A549 (cell line): Measurements from ENCODE around the gene CEPT1. TPM values are rescaled to one million over a fixed set of nuclear protein-coding genes. Genes with fewer than 3 reads are reported as not detected.

Experiments used
- ATAC-seq, 2 experiments: fragments of 200-7000 bp in 1 of 2; fragments of >200 bp in 1 of 2; cut with Nextera tagmentation in 1 of 2; cut with Tn5 transposase in 1 of 2; 3 replicates each; pipeline versions ENCODE4 v1.8.0 to v1.9.1; 2018 to 2020; ENCODE audit warnings: mild to moderate bottlenecking in 1 of 2, moderate library complexity in 1 of 2
- CTCF ChIA-PET: fragments of 300-600 bp; sonication (Branson Sonifier 250); formaldehyde crosslinking; extraction: SDS; loops from one replicate; lab custom pipeline; 2021; ENCODE audit warnings: antibody characterized with exemption, inconsistent platforms; lab: Yijun Ruan, JAX
- POLR2A ChIA-PET: fragments of 350-600 bp; formaldehyde crosslinking; extraction: SDS; loops from one replicate; lab custom pipeline; 2021; ENCODE audit warnings: antibody characterized with exemption, inconsistent platforms; lab: Yijun Ruan, JAX
- DNase-seq, 2 experiments: peaks; one replicate each; pipeline versions ENCODE4 v3.0.0 to v3.0.0-alpha.2; 2011 to 2016; ENCODE audit warnings: low read depth in 1 of 2, low spot score in 1 of 2
- FAIRE-seq: peaks from 2 replicates; lab custom pipeline; 2011; peaks lifted over from hg19 to GRCh38; lab: Jason Lieb, UNC
- H3K27ac ChIP-seq, 2 experiments: fragments of >200 bp; sonication (Bioruptor Twin); formaldehyde crosslinking; 3 replicates each; pipeline ENCODE4 v1.5.1; 2016 to 2017
- H3K4me1 ChIP-seq: fragments of >200 bp; sonication (Bioruptor Twin); formaldehyde crosslinking; 3 replicates; pipeline ENCODE4 v1.6.1; 2016
- H3K4me2 ChIP-seq: fragments of >200 bp; sonication (Bioruptor Twin); formaldehyde crosslinking; 3 replicates; pipeline ENCODE4 v1.6.1; 2016
- H3K4me3 ChIP-seq: fragments of >200 bp; sonication (Bioruptor Twin); formaldehyde crosslinking; 3 replicates; pipeline ENCODE4 v1.5.1; 2016
- H3K9me3 ChIP-seq: fragments of >200 bp; sonication (Bioruptor Twin); formaldehyde crosslinking; 3 replicates; pipeline ENCODE4 v1.6.1; 2016
- BHLHE40 ChIP-seq: IDR thresholded peaks from 2 replicates; pipeline ENCODE4 v1.6.1; 2012; ENCODE audit warnings: low read depth, low read length, inconsistent platforms
- CBX2 ChIP-seq: fragments of 200-600 bp; sonication (generic); IDR thresholded peaks from 2 replicates; pipeline ENCODE4 v1.6.1; 2016; ENCODE audit warnings: low read depth, mild to moderate bottlenecking, borderline replicate concordance
- CBX8 ChIP-seq: fragments of 200-600 bp; sonication (generic); IDR thresholded peaks from 2 replicates; pipeline ENCODE4 v1.6.1; 2016
- EHF ChIP-seq: fragments of 250-450 bp; sonication (Bioruptor Pico); IDR thresholded peaks from 2 replicates; pipeline ENCODE4 v1.5.0; 2020; ENCODE audit warnings: mild to moderate bottlenecking
- EP300 ChIP-seq, 2 experiments: fragments of >200 bp; sonication (Bioruptor Twin); formaldehyde crosslinking; IDR thresholded peaks; 2 replicates in 1 of 2; 3 replicates in 1 of 2; pipeline ENCODE4 v1.6.1; 2016 to 2017
- FOSB ChIP-seq: fragments of 250-450 bp; sonication (Bioruptor Pico); IDR thresholded peaks from 2 replicates; pipeline ENCODE4 v1.5.0; 2020; ENCODE audit warnings: mild to moderate bottlenecking, moderate library complexity
- FOXS1 ChIP-seq: fragments of 250-450 bp; sonication (Bioruptor Pico); IDR thresholded peaks from 2 replicates; pipeline ENCODE4 v1.5.0; 2020; ENCODE audit warnings: mild to moderate bottlenecking, moderate library complexity
- HDAC2 ChIP-seq: fragments of 200-600 bp; sonication (generic); IDR thresholded peaks from 2 replicates; pipeline ENCODE4 v1.6.1; 2016
- HEYL ChIP-seq: fragments of 250-450 bp; sonication (Bioruptor Pico); IDR thresholded peaks from 2 replicates; pipeline ENCODE4 v1.8.0; 2021; ENCODE audit warnings: mild to moderate bottlenecking, moderate library complexity
- HOXA7 ChIP-seq: fragments of 250-450 bp; sonication (Bioruptor Pico); IDR thresholded peaks from 2 replicates; pipeline ENCODE4 v1.5.0; 2020; ENCODE audit warnings: mild to moderate bottlenecking, moderate library complexity
- KDM1A ChIP-seq: fragments of 200-600 bp; sonication (generic); IDR thresholded peaks from 2 replicates; pipeline ENCODE4 v1.6.1; 2016; ENCODE audit warnings: low read depth, mild to moderate bottlenecking
- MAZ ChIP-seq: fragments of 150-350 bp; IDR thresholded peaks from 2 replicates; pipeline ENCODE4 v1.6.1; 2014; ENCODE audit warnings: antibody characterized with exemption, low read depth, low read length, borderline replicate concordance
- MYC ChIP-seq: IDR thresholded peaks from 2 replicates; pipeline ENCODE4 v1.6.1; 2012; ENCODE audit warnings: mild to moderate bottlenecking, inconsistent platforms, low read length, improper control_type of control experiment, borderline replicate concordance
- NFE2L2 ChIP-seq: fragments of 150-350 bp; conservative IDR thresholded peaks from 2 replicates; pipeline ENCODE4 v1.6.1; 2014; ENCODE audit warnings: low read length
- PBX3 ChIP-seq: IDR thresholded peaks from 2 replicates; pipeline ENCODE4 v1.6.1; 2012
- RCOR1 ChIP-seq: fragments of 150-350 bp; IDR thresholded peaks from 2 replicates; pipeline ENCODE4 v1.6.1; 2014; ENCODE audit warnings: antibody characterized with exemption, low read length, low read depth
- REST ChIP-seq: fragments of 200-600 bp; sonication (generic); IDR thresholded peaks from 2 replicates; pipeline ENCODE4 v1.6.1; 2016; ENCODE audit warnings: antibody characterized with exemption, mild to moderate bottlenecking, moderate library complexity
- SMC3 ChIP-seq: fragments of >200 bp; sonication (Bioruptor Twin); formaldehyde crosslinking; IDR thresholded peaks from 3 replicates; pipeline ENCODE4 v1.6.1; 2018; ENCODE audit warnings: inconsistent platforms
- SREBF2 ChIP-seq: fragments of 450-650 bp; IDR thresholded peaks from 2 replicates; pipeline ENCODE4 v1.6.1; 2014; ENCODE audit warnings: mild to moderate bottlenecking, moderate library complexity
- ZNF302 ChIP-seq: fragments of 250-450 bp; sonication (Bioruptor Pico); IDR thresholded peaks from 2 replicates; pipeline ENCODE4 v1.9.0; 2021; ENCODE audit warnings: inconsistent platforms, mild to moderate bottlenecking, moderate library complexity
- WGBS: methylation state at CpG from one replicate; pipeline ENCODE4 v1.1.6; 2017; ENCODE audit errors: missing lambda C conversion rate; 5-methylcytosine and 5-hydroxymethylcytosine counted together
- polyA plus RNA-seq, 4 experiments: library from polyadenylated mRNA; depleted of rRNA in 3 of 4; stranded (reverse); fragments of >200 nt; fragmentation: RNase III in 1 of 4; extraction: RNeasy Plus Mini Kit Qiagen cat#74134 plus additional on column Dnase treatment in 1 of 4; gene quantifications; 2 replicates in 3 of 4; 3 replicates in 1 of 4; pipeline ENCODE4 v1.2.3, GENCODE V29; 2011 to 2017
- TF ChIP-seq, protein P1 (sequence below): fragments of 450-650 bp; IDR thresholded peaks from 2 replicates; pipeline ENCODE4 v1.6.1; 2014; ENCODE audit warnings: antibody characterized with exemption

Gene CEPT1
- polyA plus RNA-seq, 2 of the 4 experiments (the other 2 are of a cell fraction), result 12.3 to 26.2 TPM

GRCh38 chr1:111145542-111145941 is 5.5 kb downstream of the CEPT1 start:
- CTCF ChIA-PET, result no interaction called here
- WGBS, result no CpG with 5 or more reads among the region's 2 CpGs

DNA sequence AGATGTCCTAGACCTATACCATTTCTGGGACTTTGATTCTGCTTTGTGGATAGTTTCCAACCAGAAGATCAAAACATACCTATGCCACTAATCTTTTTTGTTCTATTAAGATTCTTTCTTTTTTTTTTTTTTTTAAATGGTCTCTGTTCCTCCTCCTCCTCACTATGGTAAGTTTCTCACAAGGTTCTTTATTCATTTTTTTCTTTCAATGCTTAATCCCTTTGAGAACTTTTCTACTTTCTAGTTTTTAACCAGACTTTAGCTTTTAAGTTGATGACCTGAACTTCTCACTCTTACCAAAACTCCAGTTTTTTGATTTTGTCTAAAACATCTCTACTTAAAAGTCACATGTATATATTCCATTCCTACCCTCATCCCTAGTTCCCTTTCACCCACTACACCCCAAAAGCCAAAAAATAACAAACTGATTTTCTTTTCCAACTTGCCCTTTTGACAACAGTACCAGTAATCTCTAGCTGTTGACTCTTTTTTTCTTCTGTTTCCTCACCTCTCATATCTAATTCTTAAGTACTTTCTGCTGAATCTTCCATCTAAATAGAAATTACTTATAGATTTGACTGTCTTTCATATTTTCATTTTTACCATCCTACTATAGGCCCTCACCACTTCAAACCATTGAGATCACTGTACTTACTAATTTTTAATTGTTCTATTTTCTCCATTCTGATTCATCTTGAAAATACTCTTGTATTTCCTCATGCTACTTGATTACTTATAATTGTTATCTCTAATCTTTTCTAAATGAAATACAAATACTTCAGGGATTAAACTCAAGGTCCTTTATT is 6.1 kb downstream of the CEPT1 start:
- H3K27ac ChIP-seq, result no peak overlapping the region
- DNase-seq (no peak), ATAC-seq (no peak), FAIRE-seq (no peak)
- ChIA-PET POLR2A (no interaction called here), CTCF (interaction anchor here (0.7 kb wide), 1 partner anchor 69 kb away, joined by 3 read pairs; no protein-coding TSS in a partner anchor)
- H3K4me1 ChIP-seq, result peaks cover 9% of the 10 kb centered on the region; the same call in 2 of the 3 replicates
- no peak for TF ChIP-seq PBX3
- no peak for TF ChIP-seq MAZ
- TF ChIP-seq RCOR1, result no peak
- no peak for TF ChIP-seq HOXA7 (CRISPR knock-in tag)
- no peak overlapping the region for H3K4me3 ChIP-seq
- H3K4me2 ChIP-seq, result no peak overlapping the region
- no peaks in the 10 kb centered on the region for H3K9me3 ChIP-seq

More at GRCh38 chr1:111145542-111145941, 5.5 kb downstream of the CEPT1 start:
- ATAC-seq (no peak), DNase-seq (no peak), FAIRE-seq (no peak)
- POLR2A ChIA-PET, result no interaction called here
- Histone ChIP-seq H3K4me2 (no peak overlapping the region), H3K4me3 (no peak overlapping the region), H3K9me3 (no peaks in the 10 kb centered on the region), H3K27ac (no peak overlapping the region), H3K4me1 (peaks cover 9% of the 10 kb centered on the region; the same call in 2 of the 3 replicates)
- TF ChIP-seq ZNF302 (CRISPR knock-in tag) (no peak), SREBF2 (no peak), EP300 (IDR thresholded peaks at IDR 0.05) (no peak), CBX2 (no peak)

- Histone ChIP-seq H3K4me1 (no peaks in the 10 kb centered on the region), H3K4me2 (no peak overlapping the region), H3K9me3 (no peaks in the 10 kb centered on the region), H3K4me3 (no peak overlapping the region), H3K27ac (no peak overlapping the region)
- ATAC-seq, result no peak
- FAIRE-seq, result no peak
- ChIA-PET CTCF (interaction anchor here (2.1 kb wide), 1 partner anchor 9 kb away, joined by 5 read pairs; no protein-coding TSS in a partner anchor), POLR2A (no interaction called here)
- TF ChIP-seq BHLHE40 (no peak), HDAC2 (no peak), CBX2 (no peak), FOSB (no peak), CBX8 (no peak), EHF (CRISPR knock-in tag) (no peak), MYC (no peak), NFE2L2 (no peak), SREBF2 (no peak), FOXS1 (CRISPR knock-in tag) (no peak)
- TF ChIP-seq, protein P1, sequence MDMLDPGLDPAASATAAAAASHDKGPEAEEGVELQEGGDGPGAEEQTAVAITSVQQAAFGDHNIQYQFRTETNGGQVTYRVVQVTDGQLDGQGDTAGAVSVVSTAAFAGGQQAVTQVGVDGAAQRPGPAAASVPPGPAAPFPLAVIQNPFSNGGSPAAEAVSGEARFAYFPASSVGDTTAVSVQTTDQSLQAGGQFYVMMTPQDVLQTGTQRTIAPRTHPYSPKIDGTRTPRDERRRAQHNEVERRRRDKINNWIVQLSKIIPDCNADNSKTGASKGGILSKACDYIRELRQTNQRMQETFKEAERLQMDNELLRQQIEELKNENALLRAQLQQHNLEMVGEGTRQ, result no peak
- DNase-seq, result no peak
- WGBS, result 79% methylated on average over 3 of the region's 3 CpGs
These were observed 7.9 kb downstream of the CEPT1 start for GRCh38 chr1:111147948-111148347.

GRCh38 chr1:111148376-111148881 is 8.4 kb downstream of the CEPT1 start:
- H3K27ac ChIP-seq, result no peak overlapping the region
- H3K4me3 ChIP-seq, result no peak overlapping the region
- ChIA-PET CTCF (interaction anchor here (2.1 kb wide), 1 partner anchor 10 kb away, joined by 5 read pairs; no protein-coding TSS in a partner anchor), POLR2A (no interaction called here)
- WGBS, result 89% methylated on average over 2 of the region's 2 CpGs
- no peaks in the 10 kb centered on the region for H3K4me1 ChIP-seq
- H3K4me2 ChIP-seq, result no peak overlapping the region
- no peak for DNase-seq
- ATAC-seq, result no peak
- no peak for TF ChIP-seq HDAC2
- TF ChIP-seq SMC3, result no peak
- no peak for TF ChIP-seq ZNF302 (CRISPR knock-in tag)
- no peak for TF ChIP-seq FOSB
- no peak for TF ChIP-seq PBX3
- no peak for TF ChIP-seq KDM1A
- TF ChIP-seq EP300 (IDR thresholded peaks at IDR 0.05), result no peak
- no peak for TF ChIP-seq REST
- TF ChIP-seq HEYL (CRISPR knock-in tag), result no peak
- FAIRE-seq, result no peak
- H3K9me3 ChIP-seq, result no peaks in the 10 kb centered on the region
